H1 (cell line): ENCODE data around the gene COQ10B. TPM values are rescaled to one million over a fixed set of nuclear protein-coding genes. Genes with fewer than 3 reads are reported as not detected.

Source experiments
- CTCF ChIA-PET: fragments of 300-600 bp; sonication (Branson Sonifier 250); formaldehyde crosslinking; loops from one replicate; lab custom pipeline; 2021; ENCODE audit not compliant: partially characterized antibody; lab: Charles Lee
- POLR2A ChIA-PET: fragments of 300-600 bp; sonication (Branson Sonifier 250); formaldehyde crosslinking; loops from one replicate; lab custom pipeline; 2021; ENCODE audit warnings: inconsistent platforms; ENCODE audit not compliant: partially characterized antibody; lab: Charles Lee
- DNase-seq, 2 experiments: peaks; one replicate each; pipeline versions ENCODE4 v3.0.0 to v3.0.0-alpha.2; 2010 to 2022; ENCODE audit warnings: low spot score in 2 of 2, low read depth in 1 of 2, mixed read lengths in 1 of 2
- FAIRE-seq: peaks from 2 replicates; lab custom pipeline; 2011; peaks lifted over from hg19 to GRCh38; lab: Jason Lieb, UNC
- H2AFZ ChIP-seq: 2 replicates; pipeline ENCODE4 v1.8.1; 2012; ENCODE audit warnings: low read length, inconsistent platforms
- H2AK5ac ChIP-seq: 2 replicates; pipeline ENCODE4 v1.6.1; 2013; ENCODE audit warnings: low read depth, low read length
- H2BK120ac ChIP-seq: replicated peaks from 2 replicates; pipeline ENCODE3; 2013; ENCODE audit warnings: low read depth, low read length, inconsistent platforms
- H2BK12ac ChIP-seq: 2 replicates; pipeline ENCODE4 v1.6.1; 2013; ENCODE audit warnings: low read depth, low read length
- H2BK15ac ChIP-seq: 2 replicates; pipeline ENCODE4 v1.6.1; 2013; ENCODE audit warnings: low read length
- H2BK20ac ChIP-seq: 2 replicates; pipeline ENCODE4 v1.6.1; 2013; ENCODE audit warnings: low read length
- H2BK5ac ChIP-seq: 2 replicates; pipeline ENCODE4 v1.6.1; 2013; ENCODE audit warnings: low read depth, low read length
- H3K14ac ChIP-seq: 2 replicates; pipeline ENCODE4 v1.6.1; 2013; ENCODE audit warnings: inconsistent platforms; ENCODE audit not compliant: insufficient read length
- H3K18ac ChIP-seq: 2 replicates; pipeline ENCODE4 v1.6.1; 2013; ENCODE audit warnings: low read length; ENCODE audit errors: extremely low read depth
- H3K23ac ChIP-seq: 2 replicates; pipeline ENCODE4 v1.6.1; 2013; ENCODE audit warnings: inconsistent platforms; ENCODE audit not compliant: insufficient read length
- H3K23me2 ChIP-seq: 2 replicates; pipeline ENCODE4 v1.6.1; 2013; ENCODE audit warnings: low read depth, low read length
- H3K27ac ChIP-seq: 2 replicates; pipeline ENCODE4 v1.6.1; 2011; ENCODE audit warnings: low read depth, low read length, inconsistent platforms
- H3K27me3 ChIP-seq, 4 experiments: replicated peaks in 1 of 4; 1 replicate in 1 of 4; 2 replicates in 3 of 4; pipeline versions ENCODE4 v1.6.1 to v1.8.1; 2011 to 2013; ENCODE audit warnings: low read length in 3 of 4, mild to moderate bottlenecking in 3 of 4, inconsistent platforms in 2 of 4, mixed read lengths in 2 of 4, moderate library complexity in 1 of 4; ENCODE audit not compliant: control insufficient read depth in 3 of 4, insufficient read depth in 3 of 4; ENCODE audit errors: extremely low read depth in 1 of 4
- H3K36me3 ChIP-seq, 4 experiments: 2 replicates each; pipeline versions ENCODE4 v1.6.1 to v1.8.1; 2011 to 2013; ENCODE audit warnings: mild to moderate bottlenecking in 4 of 4, low read length in 3 of 4, moderate library complexity in 2 of 4, control low read depth in 1 of 4, inconsistent platforms in 1 of 4; ENCODE audit not compliant: insufficient read depth in 4 of 4, control insufficient read depth in 2 of 4
- H3K4ac ChIP-seq: replicated peaks from 2 replicates; pipeline ENCODE3; 2013; ENCODE audit warnings: low read length, low read depth, mixed read lengths, inconsistent platforms; ENCODE audit not compliant: insufficient read length
- H3K4me1 ChIP-seq, 4 experiments: replicated peaks in 1 of 4; 1 replicate in 1 of 4; 2 replicates in 3 of 4; pipeline versions ENCODE4 v1.6.1 to v1.8.1; 2011 to 2013; ENCODE audit warnings: low read length in 3 of 4, inconsistent platforms in 2 of 4, mixed read lengths in 1 of 4; ENCODE audit not compliant: insufficient read depth in 4 of 4, control insufficient read depth in 3 of 4
- H3K4me2 ChIP-seq, 2 experiments: 2 replicates each; pipeline versions ENCODE4 v1.6.1 to v1.8.1; 2011 to 2013; ENCODE audit warnings: low read depth in 2 of 2, low read length in 2 of 2, control low read depth in 1 of 2, inconsistent platforms in 1 of 2, mild to moderate bottlenecking in 1 of 2; ENCODE audit not compliant: insufficient read depth in 1 of 2
- H3K4me3 ChIP-seq, 4 experiments: fragments of 200-600, 300-600 bp in 1 of 4; sonication (generic), shearing (Covaris generic), sonication (Bioruptor Twin) in 1 of 4; 2 replicates each; pipeline versions ENCODE4 v1.5.1 to v1.8.1; 2011 to 2016; ENCODE audit warnings: low read length in 4 of 4, low read depth in 3 of 4, control low read depth in 2 of 4, inconsistent platforms in 2 of 4, mild to moderate bottlenecking in 2 of 4, mixed read lengths in 1 of 4, moderate library complexity in 1 of 4; ENCODE audit not compliant: insufficient read depth in 2 of 4; ENCODE audit errors: extremely low read depth in 1 of 4
- H3K56ac ChIP-seq: replicated peaks from 2 replicates; pipeline ENCODE3; 2013; ENCODE audit warnings: low read depth, mild to moderate bottlenecking, mixed read lengths, low read length, inconsistent platforms; ENCODE audit not compliant: insufficient read length
- H3K79me1 ChIP-seq: 2 replicates; pipeline ENCODE4 v1.6.1; 2013; ENCODE audit warnings: low read depth, low read length, control low read depth
- H3K79me2 ChIP-seq, 2 experiments: 2 replicates each; pipeline versions ENCODE4 v1.6.1 to v1.8.1; 2012 to 2013; ENCODE audit warnings: low read length in 2 of 2, mild to moderate bottlenecking in 2 of 2, inconsistent platforms in 1 of 2; ENCODE audit not compliant: insufficient read depth in 2 of 2, control insufficient read depth in 1 of 2
- H3K9ac ChIP-seq, 4 experiments: replicated peaks in 1 of 4; 1 replicate in 1 of 4; 2 replicates in 3 of 4; pipeline versions ENCODE4 v1.6.1 to v1.8.1; 2011 to 2013; ENCODE audit warnings: low read depth in 3 of 4, low read length in 3 of 4, control low read depth in 2 of 4, mild to moderate bottlenecking in 2 of 4, moderate library complexity in 2 of 4, inconsistent platforms in 1 of 4; ENCODE audit errors: extremely low read depth in 1 of 4
- H3K9me3 ChIP-seq, 2 experiments: 2 replicates each; pipeline versions ENCODE4 v1.6.1 to v1.8.1; 2012 to 2013; ENCODE audit warnings: mild to moderate bottlenecking in 2 of 2, moderate library complexity in 2 of 2, control low read depth in 1 of 2, inconsistent platforms in 1 of 2, low read depth in 1 of 2, low read length in 1 of 2, mixed read lengths in 1 of 2; ENCODE audit not compliant: insufficient read depth in 2 of 2
- H4K20me1 ChIP-seq, 2 experiments: replicated peaks in 1 of 2; 2 replicates each; pipeline versions ENCODE3 to v1.8.1; 2011 to 2013; ENCODE audit warnings: inconsistent platforms in 2 of 2, low read length in 2 of 2, mild to moderate bottlenecking in 1 of 2; ENCODE audit not compliant: insufficient read depth in 2 of 2, control insufficient read depth in 1 of 2
- H4K5ac ChIP-seq: 2 replicates; pipeline ENCODE4 v1.6.1; 2013; ENCODE audit warnings: low read length, low read depth, mixed read lengths, inconsistent platforms; ENCODE audit not compliant: insufficient read length
- H4K8ac ChIP-seq: 2 replicates; pipeline ENCODE4 v1.8.0; 2013; ENCODE audit warnings: mild to moderate bottlenecking, moderate library complexity, low read length, inconsistent platforms; ENCODE audit not compliant: insufficient read depth; ENCODE audit errors: extremely low read depth
- H4K91ac ChIP-seq: replicated peaks from 2 replicates; pipeline ENCODE3; 2013; ENCODE audit warnings: low read length, mixed read lengths, inconsistent platforms; ENCODE audit not compliant: insufficient read length
- ATF3 ChIP-seq: IDR thresholded peaks from 2 replicates; pipeline ENCODE4 v1.6.1; 2011; ENCODE audit warnings: low read depth, mild to moderate bottlenecking, low read length; ENCODE audit not compliant: insufficient read depth
- CHD1 ChIP-seq: IDR thresholded peaks from 2 replicates; pipeline ENCODE4 v1.6.1; 2012; ENCODE audit warnings: low read depth, low read length, improper control_type of control experiment
- EGR1 ChIP-seq: IDR thresholded peaks from 2 replicates; pipeline ENCODE4 v1.6.1; 2011; ENCODE audit warnings: low read depth, low read length, borderline replicate concordance
- MAFK ChIP-seq: IDR thresholded peaks from 2 replicates; pipeline ENCODE4 v1.6.1; 2012; ENCODE audit warnings: low read depth, mild to moderate bottlenecking, improper control_type of control experiment, low read length
- POU5F1 ChIP-seq: IDR thresholded peaks from 2 replicates; pipeline ENCODE4 v1.6.1; 2011; ENCODE audit warnings: low read depth, mild to moderate bottlenecking, low read length, moderate library complexity
- RBBP5 ChIP-seq: IDR thresholded peaks from 2 replicates; pipeline ENCODE4 v1.7.1; 2012; ENCODE audit warnings: low read depth, mild to moderate bottlenecking, inconsistent platforms, low read length, moderate library complexity, borderline replicate concordance
- RNF2 ChIP-seq: fragments of 200-900, 300-1000 bp; sonication (generic); IDR thresholded peaks from 2 replicates; pipeline ENCODE4 v1.7.1; 2016; ENCODE audit warnings: borderline replicate concordance, low read depth, mild to moderate bottlenecking, antibody characterized with exemption, low read length; ENCODE audit not compliant: poor library complexity, severe bottlenecking; ENCODE audit errors: missing control alignments
- SAP30 ChIP-seq: fragments of 300-600 bp; sonication (generic); IDR thresholded peaks from 2 replicates; pipeline ENCODE4 v1.7.1; 2012; ENCODE audit warnings: low read length, moderate library complexity, mild to moderate bottlenecking, inconsistent platforms; ENCODE audit not compliant: insufficient read depth, insufficient replicate concordance
- SIN3A ChIP-seq, 2 experiments: IDR thresholded peaks in 1 of 2; conservative IDR thresholded peaks in 1 of 2; 2 replicates each; pipeline ENCODE4 v1.6.1; 2011 to 2012; ENCODE audit warnings: low read length in 2 of 2, improper control_type of control experiment in 1 of 2, low read depth in 1 of 2, mild to moderate bottlenecking in 1 of 2
- SP4 ChIP-seq: IDR thresholded peaks from 2 replicates; pipeline ENCODE4 v1.6.1; 2012; ENCODE audit warnings: low read length, inconsistent platforms
- YY1 ChIP-seq: IDR thresholded peaks from 2 replicates; pipeline ENCODE4 v1.6.1; 2011; ENCODE audit warnings: low read depth, mild to moderate bottlenecking, low read length
- WGBS, 2 experiments: shearing (Covaris generic) in 1 of 2; methylation state at CpG; one replicate each; pipeline versions ENCODE4 v1.1.6 to v1.1.7; 2013 to 2015; ENCODE audit warnings: low lambda C conversion rate in 2 of 2, mixed read lengths in 2 of 2, inconsistent platforms in 1 of 2, low coverage in 1 of 2, missing lambda C conversion rate in 1 of 2; ENCODE audit not compliant: insufficient replicate concordance in 2 of 2, insufficient coverage in 1 of 2, insufficient read length in 1 of 2; ENCODE audit errors: extremely low coverage in 1 of 2, missing lambda C conversion rate in 1 of 2; 5-methylcytosine and 5-hydroxymethylcytosine counted together
- polyA plus RNA-seq, 7 experiments: library from polyadenylated mRNA; depleted of rRNA in 3 of 7; stranded (reverse) in 5 of 7; unstranded in 2 of 7; fragments of >200 nt in 5 of 7; fragments of 200-250 nt in 2 of 7; gene quantifications; 1 replicate in 5 of 7; 2 replicates in 1 of 7; 4 replicates in 1 of 7; pipeline versions ENCODE4 v1.2.1 to v1.2.3, GENCODE V29; 2011 to 2013; ENCODE audit warnings: missing spikeins in 2 of 7, mixed read lengths in 2 of 7
- total RNA-seq: library from RNA; stranded (reverse); fragmentation: NEBNext Ultra II Directional; extraction: Animal tissue kit (Norgen Biotek cat#: 25700); gene quantifications from 2 replicates; pipeline ENCODE4 v1.2.1, GENCODE V29; 2021

The COQ10B gene
- total and polyA plus RNA-seq, 2 of the 8 experiments (the other 6 are each of a cell fraction or from before 2014, with no cell fraction given) = 1.9 to 17.3 TPM

- H4K20me1 ChIP-seq = peaks cover 7 to 9% of the 10 kb centered on the region in 2 experiments
- no peak overlapping the region for H2BK12ac ChIP-seq
- no peak overlapping the region for H3K9ac ChIP-seq
- H2AK5ac ChIP-seq = no peak overlapping the region
- TF ChIP-seq RBBP5 (no peak), MAFK (no peak), SIN3A (conservative IDR thresholded peaks at IDR 0.05 in 1 of 2, IDR thresholded peaks at IDR 0.05 in 1 of 2; ENCODE audit: low read depth in 1 of 2, low read length in 2 of 2) (no peak), POU5F1 (no peak), YY1 (no peak), ATF3 (no peak), SP4 (no peak), CHD1 (no peak), EGR1 (no peak), SAP30 (no peak), RNF2 (no peak)
- no peaks in the 10 kb centered on the region for H3K27me3 ChIP-seq
- DNase-seq (no peak), FAIRE-seq (no peak)
- no peak overlapping the region for H3K56ac ChIP-seq
- H3K18ac ChIP-seq = no peak overlapping the region
- H3K23ac ChIP-seq = no peak overlapping the region
- no peak overlapping the region for H3K14ac ChIP-seq
- H2AFZ ChIP-seq = no peak overlapping the region
- no peak overlapping the region for H3K4ac ChIP-seq
- no peaks in the 10 kb centered on the region for H3K9me3 ChIP-seq
- CTCF ChIA-PET = interaction anchor here (1.5 kb wide), 1 partner anchor 10 kb away, joined by 4 read pairs; no protein-coding TSS in a partner anchor
- no peak overlapping the region for H4K5ac ChIP-seq
- POLR2A ChIA-PET = interaction anchor here (1.0 to 15.2 kb wide), 4 partner anchors 12 to 74 kb away, joined by 3 to 270 read pairs (median 74); partner anchors contain the start of gene MOB4
- H4K8ac ChIP-seq = no peak overlapping the region
- H3K4me1 ChIP-seq = peaks cover 1 to 6% (median 3%) of the 10 kb centered on the region in 4 experiments; a peak in 5 of 7 replicates
- H3K27ac ChIP-seq = no peak overlapping the region
- peaks cover 6 to 52% (median 21%) of the 10 kb centered on the region in 4 experiments for H3K36me3 ChIP-seq
- peaks cover 4% of the 10 kb centered on the region; the same call in 1 of the 2 replicates for H3K23me2 ChIP-seq
- peaks cover 32 to 62% of the 10 kb centered on the region in 2 experiments for H3K79me2 ChIP-seq
- H3K79me1 ChIP-seq = no peaks in the 10 kb centered on the region
- WGBS, 2 experiments = 93% methylated on average over 4 of the region's 4 CpGs; no CpG with 5 or more reads in 1 of the 2 experiments
- H3K4me3 ChIP-seq = peak overlapping the region in 1 of 4 experiments; percentile 86; a peak in 1 of 8 replicates
- H3K4me2 ChIP-seq = 0 out of 4 replicates have a peak overlapping the region, but pooled peaks of 1 of the 2 experiments have one; percentile 66
- H2BK120ac ChIP-seq = no peak overlapping the region
- no peak overlapping the region for H4K91ac ChIP-seq
- no peak overlapping the region for H2BK5ac ChIP-seq
- H2BK15ac ChIP-seq = no peak overlapping the region
- H2BK20ac ChIP-seq = no peak overlapping the region
Observed at GRCh38 chr2:197502685-197503084, 49.3 kb downstream of the COQ10B start.
